MM.1S (cell line): ENCODE measurements around the gene FABP7.

ENCODE experiments used
- CTCF ChIP-seq: fragments of 300-600 bp; sonication (generic); IDR thresholded peaks from 2 replicates; pipeline ENCODE4 v1.5.1; 2016; ENCODE audit warnings: antibody characterized with exemption, low read length, mixed read lengths
- EZH2 ChIP-seq: fragments of 300-600 bp; sonication (generic); optimal IDR thresholded peaks from 2 replicates; pipeline ENCODE3; 2017; ENCODE audit warnings: low read depth, mild to moderate bottlenecking, antibody characterized with exemption, low read length, mixed read lengths
- EZH2phosphoT487 ChIP-seq: fragments of 300-600 bp; sonication (generic); IDR thresholded peaks from 2 replicates; pipeline ENCODE4 v1.6.1; 2018; ENCODE audit warnings: antibody characterized with exemption, low read length

GRCh38 chr6:122800906-122801305, 21.4 kb downstream of the FABP7 start:
- TF ChIP-seq CTCF (no peak), EZH2 (no peak), EZH2phosphoT487 (no peak)
